Colon (tissue), 2 donors: ENCODE results near the gene NR4A1.
"Not testable (repeated sequence)": the region's sequence is repeated elsewhere in the genome, so short reads cannot be mapped to it uniquely, and the experiment has no call there.

Experiments used
- FAIRE-seq: peaks from 2 replicates; lab custom pipeline; 2012; peaks lifted over from hg19 to GRCh38; lab: Jason Lieb, UNC
- donor health status: control.
- donor health status: control.

Gene NR4A1

DNA sequence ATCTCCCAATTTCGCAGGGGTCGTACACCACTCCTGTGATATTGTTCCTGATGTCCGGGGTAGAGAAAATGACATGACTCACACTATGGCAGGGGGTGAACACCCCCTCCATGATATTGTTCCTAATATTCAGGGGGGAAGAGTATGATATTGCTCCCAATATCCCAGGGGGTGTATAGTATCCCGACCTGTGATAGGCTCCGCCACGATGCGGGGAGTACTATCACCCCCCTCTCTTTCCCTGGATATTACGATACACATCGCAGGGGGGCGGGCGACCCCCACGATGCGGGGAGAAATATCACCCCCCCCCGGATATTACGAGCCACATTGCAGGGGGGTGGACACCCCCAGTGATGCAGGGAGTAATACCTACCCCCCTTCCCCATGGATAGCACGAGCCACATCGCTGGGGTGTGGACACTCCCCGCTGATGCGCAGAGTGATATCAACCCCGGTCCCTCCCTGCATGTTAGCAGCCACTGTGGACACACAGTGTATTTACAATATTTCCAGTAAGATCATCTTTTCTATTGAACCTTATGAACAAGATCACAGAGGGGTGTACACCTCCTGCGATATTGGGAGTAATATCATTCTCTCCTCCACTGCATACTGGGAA, 45.9 kb downstream of the NR4A1 start:
- FAIRE-seq = no peak

DNA sequence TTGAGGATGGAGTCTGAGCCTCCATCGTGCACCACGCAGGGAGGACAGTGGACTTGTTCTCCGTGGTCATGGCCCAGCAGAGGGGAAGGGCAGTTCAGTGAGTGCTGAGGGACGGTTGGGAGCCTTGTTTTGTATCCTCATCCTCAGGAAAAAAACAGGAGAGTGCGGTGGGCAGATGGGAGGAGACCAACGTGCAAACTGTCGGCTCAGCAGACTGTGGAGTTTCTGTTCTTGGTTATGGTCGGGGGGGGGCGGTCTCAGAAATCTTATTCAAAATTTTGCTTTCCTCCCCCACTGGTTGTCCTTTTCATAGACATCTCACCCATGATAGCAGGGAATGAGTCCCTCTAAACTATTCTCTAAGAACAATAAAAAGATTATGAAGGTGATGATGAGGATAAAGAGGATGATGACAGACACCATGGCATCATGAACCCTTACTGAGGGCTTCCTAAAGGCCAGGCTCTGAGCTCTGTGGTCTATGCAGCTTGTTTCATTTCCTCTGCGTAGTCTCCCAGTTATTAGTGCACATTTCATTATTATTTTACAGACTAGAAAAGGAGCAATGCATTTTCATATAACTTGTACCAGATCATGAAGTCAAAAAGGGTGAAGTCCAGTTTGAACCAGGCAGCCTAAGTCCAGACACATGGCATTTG, 53.3 kb downstream of the NR4A1 start:
- not testable (repeated sequence) for FAIRE-seq
